Loucy (cell line): Measurements from ENCODE around the gene KATNAL1.

Experiments
- H2AFZ ChIP-seq: fragments of 200-600 bp; sonication (generic); 2 replicates; pipeline ENCODE4 v1.6.0; 2016; ENCODE audit warnings: antibody characterized with exemption, mild to moderate bottlenecking, low read length, moderate library complexity
- H3F3A ChIP-seq: fragments of 200-600 bp; 2 replicates; pipeline ENCODE4 v1.6.0; 2016; ENCODE audit warnings: antibody characterized with exemption, low read depth, mild to moderate bottlenecking
- H3K27me3 ChIP-seq: fragments of 200-600 bp; sonication (generic); 2 replicates; pipeline ENCODE4 v1.6.1; 2014; ENCODE audit warnings: low read length, mild to moderate bottlenecking; ENCODE audit not compliant: insufficient read depth, poor library complexity, severe bottlenecking
- H3K36me3 ChIP-seq: fragments of 200-600 bp; sonication (generic); 2 replicates; pipeline ENCODE4 v1.6.1; 2016; ENCODE audit warnings: low read length; ENCODE audit not compliant: insufficient read depth
- H3K4me1 ChIP-seq: fragments of 200-600 bp; sonication (generic); 2 replicates; pipeline ENCODE4 v1.5.1; 2014; ENCODE audit warnings: low read length, mild to moderate bottlenecking; ENCODE audit not compliant: insufficient read depth, poor library complexity, severe bottlenecking
- H3K4me2 ChIP-seq: fragments of 200-600 bp; sonication (generic); 2 replicates; pipeline ENCODE4 v1.6.0; 2014; ENCODE audit warnings: antibody characterized with exemption, low read length, low read depth, mild to moderate bottlenecking; ENCODE audit not compliant: poor library complexity, severe bottlenecking
- H3K4me3 ChIP-seq: fragments of 200-600 bp; sonication (generic); 2 replicates; pipeline ENCODE4 v1.5.1; 2014; ENCODE audit warnings: low read length, mild to moderate bottlenecking, mixed read lengths; ENCODE audit not compliant: poor library complexity, severe bottlenecking
- H3K79me2 ChIP-seq: fragments of 200-600 bp; sonication (generic); 2 replicates; pipeline ENCODE4 v1.6.1; 2014; ENCODE audit warnings: low read length; ENCODE audit not compliant: insufficient read depth
- H3K9ac ChIP-seq: fragments of 200-600 bp; sonication (generic); 2 replicates; pipeline ENCODE4 v1.6.0; 2014; ENCODE audit warnings: mild to moderate bottlenecking, low read depth, low read length, moderate library complexity; ENCODE audit not compliant: poor library complexity, severe bottlenecking
- H3K9me2 ChIP-seq: fragments of 200-600 bp; sonication (generic); replicated peaks from 2 replicates; pipeline ENCODE4 v1.6.1; 2016; ENCODE audit warnings: low read depth, low read length, mixed read lengths
- H3K9me3 ChIP-seq: fragments of 200-600 bp; sonication (generic); 2 replicates; pipeline ENCODE4 v1.6.1; 2014; ENCODE audit warnings: mild to moderate bottlenecking, antibody characterized with exemption, low read length, low read depth; ENCODE audit not compliant: insufficient read depth
- H4K20me1 ChIP-seq: fragments of 200-600 bp; sonication (generic); 2 replicates; pipeline ENCODE4 v1.6.0; 2014; ENCODE audit warnings: antibody characterized with exemption, low read length, mild to moderate bottlenecking; ENCODE audit not compliant: insufficient read depth, poor library complexity, severe bottlenecking
- EZH2phosphoT487 ChIP-seq: fragments of 200-600 bp; IDR thresholded peaks from 2 replicates; pipeline ENCODE4 v1.6.1; 2018; ENCODE audit warnings: antibody characterized with exemption, mild to moderate bottlenecking, moderate library complexity, borderline replicate concordance
- TF ChIP-seq, protein P1 (sequence below): fragments of 200-600 bp; sonication (generic); conservative IDR thresholded peaks from 2 replicates; pipeline ENCODE4 v1.5.1; 2014; ENCODE audit warnings: mild to moderate bottlenecking, antibody characterized with exemption, low read length

The KATNAL1 gene

GRCh38 chr13:30191491-30192100, 115.8 kb downstream of the KATNAL1 start:
- Histone ChIP-seq H3K79me2 (no peaks in the 10 kb centered on the region), H3K27me3 (no peaks in the 10 kb centered on the region), H3K9ac (no peak overlapping the region), H3K9me2 (no peaks in the 10 kb centered on the region), H3K4me2 (no peak overlapping the region), H3F3A (no peaks in the 10 kb centered on the region), H2AFZ (no peak overlapping the region), H3K36me3 (no peaks in the 10 kb centered on the region), H3K4me3 (no peak overlapping the region), H3K4me1 (no peaks in the 10 kb centered on the region), H3K9me3 (no peaks in the 10 kb centered on the region), H4K20me1 (no peaks in the 10 kb centered on the region)
- TF ChIP-seq, protein P1, sequence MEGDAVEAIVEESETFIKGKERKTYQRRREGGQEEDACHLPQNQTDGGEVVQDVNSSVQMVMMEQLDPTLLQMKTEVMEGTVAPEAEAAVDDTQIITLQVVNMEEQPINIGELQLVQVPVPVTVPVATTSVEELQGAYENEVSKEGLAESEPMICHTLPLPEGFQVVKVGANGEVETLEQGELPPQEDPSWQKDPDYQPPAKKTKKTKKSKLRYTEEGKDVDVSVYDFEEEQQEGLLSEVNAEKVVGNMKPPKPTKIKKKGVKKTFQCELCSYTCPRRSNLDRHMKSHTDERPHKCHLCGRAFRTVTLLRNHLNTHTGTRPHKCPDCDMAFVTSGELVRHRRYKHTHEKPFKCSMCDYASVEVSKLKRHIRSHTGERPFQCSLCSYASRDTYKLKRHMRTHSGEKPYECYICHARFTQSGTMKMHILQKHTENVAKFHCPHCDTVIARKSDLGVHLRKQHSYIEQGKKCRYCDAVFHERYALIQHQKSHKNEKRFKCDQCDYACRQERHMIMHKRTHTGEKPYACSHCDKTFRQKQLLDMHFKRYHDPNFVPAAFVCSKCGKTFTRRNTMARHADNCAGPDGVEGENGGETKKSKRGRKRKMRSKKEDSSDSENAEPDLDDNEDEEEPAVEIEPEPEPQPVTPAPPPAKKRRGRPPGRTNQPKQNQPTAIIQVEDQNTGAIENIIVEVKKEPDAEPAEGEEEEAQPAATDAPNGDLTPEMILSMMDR, result no peak
- TF ChIP-seq EZH2phosphoT487, result no peak

GRCh38 chr13:30186634-30187415, 120.5 kb downstream of the KATNAL1 start:
- H3K4me1 ChIP-seq, result no peaks in the 10 kb centered on the region
- no peak overlapping the region for H3K4me2 ChIP-seq
- no peak overlapping the region for H3K9ac ChIP-seq
- H3K9me2 ChIP-seq, result no peaks in the 10 kb centered on the region
- H4K20me1 ChIP-seq, result no peaks in the 10 kb centered on the region
- H3K27me3 ChIP-seq, result no peaks in the 10 kb centered on the region
- peaks cover 3% of the 10 kb centered on the region; the same call in 1 of the 2 replicates for H3K9me3 ChIP-seq
- H3F3A ChIP-seq, result no peaks in the 10 kb centered on the region
- no peaks in the 10 kb centered on the region for H3K79me2 ChIP-seq
- TF ChIP-seq, protein P1, result no peak
- no peak for TF ChIP-seq EZH2phosphoT487
- H3K36me3 ChIP-seq, result no peaks in the 10 kb centered on the region
- no peak overlapping the region for H2AFZ ChIP-seq
- H3K4me3 ChIP-seq, result no peak overlapping the region

- Histone ChIP-seq H3K4me1 (no peaks in the 10 kb centered on the region), H3F3A (no peaks in the 10 kb centered on the region), H3K4me3 (no peak overlapping the region), H3K27me3 (no peaks in the 10 kb centered on the region), H3K79me2 (no peaks in the 10 kb centered on the region), H3K36me3 (no peaks in the 10 kb centered on the region), H3K9me3 (peaks cover 3% of the 10 kb centered on the region; the same call in 1 of the 2 replicates), H3K9me2 (no peaks in the 10 kb centered on the region), H2AFZ (no peak overlapping the region), H3K9ac (no peak overlapping the region), H3K4me2 (no peak overlapping the region), H4K20me1 (no peaks in the 10 kb centered on the region)
- TF ChIP-seq, protein P1, result no peak
- no peak for TF ChIP-seq EZH2phosphoT487
Observed at GRCh38 chr13:30181888-30182651, 125.3 kb downstream of the KATNAL1 start.
